ENCODE results near the gene UFD1. TPM values are rescaled to one million over a fixed set of nuclear protein-coding genes. Genes with fewer than 3 reads are reported as not detected.
A peak's percentile ranks its signal among the peaks of the same experiment; 100 is the strongest.

UFD1 gene
- total and polyA plus RNA-seq, 4 experiments from 2014 or later = 42.0 to 126 (median 65.0) TPM

- Mint-ChIP-seq H3K4me3 (peak overlapping the region in 3 of 8 donors; percentile 7 to 50 (median 20)), H3K27ac (no peak overlapping the region), H3K9me3 (no peaks in the 10 kb centered on the region), H3K36me3 (peaks cover 30 to 51% of the 10 kb centered on the region in 2 donors), H3K27me3 (no peaks in the 10 kb centered on the region), H3K4me1 (peaks cover 21 to 46% (median 35%) of the 10 kb centered on the region in 4 donors)
- intact Hi-C loops (cut with micrococcal nuclease) = no loop called here
- ChIA-PET CTCF (ENCODE audit: partially characterized antibody) (interaction anchor here (1.9 kb wide), 1 partner anchor 331 kb away, joined by 10 read pairs; the partner anchor contains the start of gene ESS2), POLR2A (ENCODE audit: partially characterized antibody) (interaction anchor here (3.9 kb wide), 1 partner anchor 29 kb away, joined by 33 read pairs; the partner anchor contains the start of gene C22orf39)
- peaks cover 28% of the 10 kb centered on the region for H3K36me3 ChIP-seq (ENCODE audit: insufficient read depth, low read length)
- no peaks in the 10 kb centered on the region for H3K27me3 ChIP-seq (ENCODE audit: insufficient read depth, low read length)
- H3K4me1 ChIP-seq (ENCODE audit: insufficient read depth, low read length) = peaks cover 18% of the 10 kb centered on the region
- DNase-seq = no peak
- no peaks in the 10 kb centered on the region for H3K9me3 ChIP-seq (ENCODE audit: control insufficient read depth in 1 of 2, low read length in 2 of 2)
- H3K27ac ChIP-seq (ENCODE audit: low read depth, low read length) = no peak overlapping the region
- H3K4me3 ChIP-seq (ENCODE audit: low read length in 2 of 2) = no peak overlapping the region
Measured at GRCh38 chr22:19476023-19476422, 3.0 kb downstream of the UFD1 start.

DNA sequence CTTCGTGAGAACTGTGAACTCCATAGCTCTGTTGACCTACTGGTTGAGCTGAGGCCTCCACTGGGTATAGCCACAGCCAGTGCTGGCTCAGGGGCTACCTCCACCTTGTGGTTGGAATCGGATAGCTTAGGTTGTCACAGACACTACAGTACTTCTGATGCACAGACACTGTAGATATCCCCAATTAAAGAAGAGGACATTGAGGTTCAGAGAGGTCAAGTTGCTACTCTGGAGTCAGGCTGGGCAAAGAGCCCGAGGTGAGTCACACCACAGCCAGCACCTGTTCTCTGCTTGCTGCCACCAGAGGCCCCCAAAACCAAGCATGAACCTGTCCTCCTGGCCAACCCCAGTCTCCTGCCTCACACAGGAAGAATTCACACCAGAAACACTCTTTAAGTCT is 5.4 kb downstream of the UFD1 start:
- H3K9me3 ChIP-seq (ENCODE audit: control insufficient read depth in 1 of 2, low read length in 2 of 2) = no peaks in the 10 kb centered on the region
- intact Hi-C loops (cut with micrococcal nuclease) = no loop called here
- H3K9me3 Mint-ChIP-seq = no peaks in the 10 kb centered on the region
- peaks cover 46 to 64% of the 10 kb centered on the region in 2 donors for H3K36me3 Mint-ChIP-seq
- H3K27me3 ChIP-seq (ENCODE audit: insufficient read depth, low read length) = no peaks in the 10 kb centered on the region
- no peak for DNase-seq
- no peak overlapping the region for H3K4me3 ChIP-seq (ENCODE audit: low read length in 2 of 2)
- no peak overlapping the region for H3K27ac ChIP-seq (ENCODE audit: low read depth, low read length)
- H3K27me3 Mint-ChIP-seq = no peaks in the 10 kb centered on the region
- ChIA-PET POLR2A (ENCODE audit: partially characterized antibody) (interaction anchor here (1.8 kb wide), 1 partner anchor 25 kb away, joined by 6 read pairs; the partner anchor contains the start of gene C22orf39), CTCF (ENCODE audit: partially characterized antibody) (interaction anchor here (1.1 kb wide), 1 partner anchor 11 kb away, joined by 3 read pairs; no protein-coding TSS in a partner anchor)
- no peak overlapping the region for H3K27ac Mint-ChIP-seq
- peaks cover 49% of the 10 kb centered on the region for H3K36me3 ChIP-seq (ENCODE audit: insufficient read depth, low read length)
- no peak overlapping the region for H3K4me3 Mint-ChIP-seq
- H3K4me1 ChIP-seq (ENCODE audit: insufficient read depth, low read length) = peaks cover 13% of the 10 kb centered on the region
- H3K4me1 Mint-ChIP-seq = peaks cover 16 to 29% (median 27%) of the 10 kb centered on the region in 4 donors

DNA sequence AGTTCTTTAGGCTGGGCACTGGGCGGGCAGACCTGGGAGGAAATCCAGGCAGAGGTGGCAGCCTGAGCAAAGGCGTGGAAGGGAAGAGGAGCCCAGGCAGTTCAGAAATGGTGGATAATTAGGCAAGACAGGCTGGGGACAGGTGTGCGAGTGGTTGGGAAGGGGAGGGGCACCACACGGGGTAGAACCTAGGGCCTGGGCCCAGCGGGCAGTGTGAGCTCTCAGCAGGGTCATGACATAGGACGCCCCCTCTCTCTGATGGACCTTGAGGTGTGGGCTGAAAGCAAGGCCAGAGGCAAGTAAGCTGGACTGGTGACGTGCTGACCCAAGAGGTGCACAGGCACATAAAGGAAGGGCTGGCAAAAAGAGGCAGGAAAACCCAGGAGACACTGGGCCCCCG is 6.8 kb downstream of the UFD1 start:
- intact Hi-C loops (cut with micrococcal nuclease) = no loop called here

DNA sequence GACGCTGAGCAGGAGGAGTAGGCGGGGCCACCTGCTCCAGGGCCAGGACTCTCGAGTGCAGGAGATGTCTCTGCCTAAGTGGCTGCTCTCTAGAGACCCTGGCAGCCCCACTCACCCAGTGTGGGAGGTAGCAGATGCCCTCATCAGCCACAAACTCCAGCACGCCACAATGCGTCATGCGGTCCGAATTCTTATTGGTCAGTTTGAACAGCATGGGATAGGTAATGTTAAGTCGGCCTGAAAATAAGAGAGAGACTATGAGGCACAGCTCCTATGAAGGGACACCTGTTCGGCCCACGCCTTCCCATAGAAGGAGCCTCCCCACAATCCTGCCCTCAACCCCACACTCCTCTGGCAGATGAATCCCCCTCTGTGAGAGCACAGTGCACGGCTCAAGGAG is 7.4 kb downstream of the UFD1 start:
- ChIA-PET CTCF (ENCODE audit: partially characterized antibody) (interaction anchor here (1.2 kb wide), 1 partner anchor 158 kb away, joined by 3 read pairs; no protein-coding TSS in a partner anchor), POLR2A (ENCODE audit: partially characterized antibody) (no interaction called here)
- peaks cover 62 to 71% of the 10 kb centered on the region in 2 donors for H3K36me3 Mint-ChIP-seq
- peaks cover 67% of the 10 kb centered on the region for H3K36me3 ChIP-seq (ENCODE audit: insufficient read depth, low read length)
- no peak overlapping the region for H3K4me3 ChIP-seq (ENCODE audit: low read length in 2 of 2)
- H3K9me3 ChIP-seq (ENCODE audit: control insufficient read depth in 1 of 2, low read length in 2 of 2) = no peaks in the 10 kb centered on the region
- DNase-seq = no peak
- no peaks in the 10 kb centered on the region for H3K9me3 Mint-ChIP-seq
- no peak overlapping the region for H3K4me3 Mint-ChIP-seq
- H3K4me1 ChIP-seq (ENCODE audit: insufficient read depth, low read length) = no peaks in the 10 kb centered on the region
- intact Hi-C loops (cut with micrococcal nuclease) = no loop called here
- no peak overlapping the region for H3K27ac ChIP-seq (ENCODE audit: low read depth, low read length)
- H3K27me3 ChIP-seq (ENCODE audit: insufficient read depth, low read length) = no peaks in the 10 kb centered on the region
- H3K4me1 Mint-ChIP-seq = peaks cover 2 to 14% (median 13%) of the 10 kb centered on the region in 4 donors
- H3K27ac Mint-ChIP-seq = no peak overlapping the region
- no peaks in the 10 kb centered on the region for H3K27me3 Mint-ChIP-seq

More for the DNA sequence above, 6.8 kb downstream of the UFD1 start:
- Mint-ChIP-seq H3K4me3 (no peak overlapping the region), H3K4me1 (peaks cover 6 to 17% (median 16%) of the 10 kb centered on the region in 4 donors), H3K27ac (peak overlapping the region in 1 of 7 donors; percentile 56), H3K36me3 (peaks cover 58 to 69% of the 10 kb centered on the region in 2 donors), H3K27me3 (no peaks in the 10 kb centered on the region), H3K9me3 (no peaks in the 10 kb centered on the region)
- POLR2A ChIA-PET (ENCODE audit: partially characterized antibody) = interaction anchor here (1.8 kb wide), 1 partner anchor 24 kb away, joined by 6 read pairs; the partner anchor contains the start of gene C22orf39
- CTCF ChIA-PET (ENCODE audit: partially characterized antibody) = interaction anchor here (1.2 kb wide), 1 partner anchor 158 kb away, joined by 3 read pairs; no protein-coding TSS in a partner anchor
- Histone ChIP-seq H3K36me3 (ENCODE audit: insufficient read depth, low read length) (peaks cover 61% of the 10 kb centered on the region), H3K9me3 (ENCODE audit: control insufficient read depth in 1 of 2, low read length in 2 of 2) (no peaks in the 10 kb centered on the region), H3K4me1 (ENCODE audit: insufficient read depth, low read length) (peaks cover 3% of the 10 kb centered on the region), H3K27ac (ENCODE audit: low read depth, low read length) (no peak overlapping the region), H3K4me3 (ENCODE audit: low read length in 2 of 2) (no peak overlapping the region), H3K27me3 (ENCODE audit: insufficient read depth, low read length) (no peaks in the 10 kb centered on the region)
- no peak for DNase-seq

DNA sequence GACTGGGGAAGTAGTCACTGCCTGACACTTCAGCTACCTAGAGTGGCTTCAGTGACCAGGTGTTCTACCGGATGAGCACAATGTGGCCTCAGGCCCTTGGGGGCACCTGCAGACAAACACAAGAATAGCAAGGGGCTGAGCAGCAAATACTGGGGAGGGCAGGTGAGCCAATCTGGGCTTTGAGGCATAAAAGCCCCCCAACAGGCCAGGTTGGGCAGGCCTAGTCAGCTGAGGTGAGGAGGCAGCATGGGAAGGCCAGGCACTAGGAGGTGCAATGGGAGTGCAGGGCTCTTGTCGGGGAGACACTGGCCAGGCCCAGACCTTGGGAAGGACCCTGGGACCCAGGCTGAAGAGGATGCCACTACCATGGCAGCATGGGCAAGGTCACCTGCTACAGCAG is 9.0 kb downstream of the UFD1 start:
- H3K36me3 Mint-ChIP-seq = peaks cover 63 to 83% of the 10 kb centered on the region in 2 donors
- no peak overlapping the region for H3K4me3 Mint-ChIP-seq
- no peak overlapping the region for H3K4me3 ChIP-seq (ENCODE audit: low read length in 2 of 2)
- no peaks in the 10 kb centered on the region for H3K27me3 ChIP-seq (ENCODE audit: insufficient read depth, low read length)
- H3K27ac ChIP-seq (ENCODE audit: low read depth, low read length) = no peak overlapping the region
- H3K27me3 Mint-ChIP-seq = no peaks in the 10 kb centered on the region
- peak overlapping the region in 1 of 7 donors; percentile 35 for H3K27ac Mint-ChIP-seq
- no peaks in the 10 kb centered on the region for H3K9me3 Mint-ChIP-seq
- POLR2A ChIA-PET (ENCODE audit: partially characterized antibody) = interaction anchor here (0.8 kb wide), 1 partner anchor 23 kb away, joined by 3 read pairs; no protein-coding TSS in a partner anchor
- no peaks in the 10 kb centered on the region for H3K4me1 ChIP-seq (ENCODE audit: insufficient read depth, low read length)
- CTCF ChIA-PET (ENCODE audit: partially characterized antibody) = interaction anchor here (0.6 kb wide), 1 partner anchor 158 kb away, joined by 3 read pairs; no protein-coding TSS in a partner anchor
- peaks cover 81% of the 10 kb centered on the region for H3K36me3 ChIP-seq (ENCODE audit: insufficient read depth, low read length)
- peaks cover 0 to 6% (median 5%) of the 10 kb centered on the region in 4 donors for H3K4me1 Mint-ChIP-seq
- no peak for DNase-seq
- intact Hi-C loops (cut with micrococcal nuclease) = no loop called here
- H3K9me3 ChIP-seq (ENCODE audit: control insufficient read depth in 1 of 2, low read length in 2 of 2) = no peaks in the 10 kb centered on the region

- Histone ChIP-seq H3K36me3 (ENCODE audit: insufficient read depth, low read length) (peaks cover 87% of the 10 kb centered on the region), H3K4me3 (ENCODE audit: low read length in 2 of 2) (no peak overlapping the region), H3K4me1 (ENCODE audit: insufficient read depth, low read length) (peaks cover 5% of the 10 kb centered on the region), H3K9me3 (ENCODE audit: control insufficient read depth in 1 of 2, low read length in 2 of 2) (no peaks in the 10 kb centered on the region), H3K27me3 (ENCODE audit: insufficient read depth, low read length) (no peaks in the 10 kb centered on the region), H3K27ac (ENCODE audit: low read depth, low read length) (no peak overlapping the region)
- Mint-ChIP-seq H3K9me3 (no peaks in the 10 kb centered on the region), H3K36me3 (peaks cover 66 to 88% of the 10 kb centered on the region in 2 donors), H3K27me3 (no peaks in the 10 kb centered on the region), H3K4me1 (peaks cover 0 to 11% (median 6%) of the 10 kb centered on the region in 4 donors), H3K4me3 (peak overlapping the region in 1 of 8 donors; percentile 60), H3K27ac (peak overlapping the region in 1 of 7 donors; percentile 35)
- intact Hi-C loops (cut with micrococcal nuclease) = no loop called here
- no peak for DNase-seq
- ChIA-PET CTCF (ENCODE audit: partially characterized antibody) (interaction anchor here (0.6 to 1.1 kb wide), 2 partner anchors 11 to 157 kb away, joined by 3 read pairs; no protein-coding TSS in a partner anchor), POLR2A (ENCODE audit: partially characterized antibody) (interaction anchor here (0.8 kb wide), 1 partner anchor 22 kb away, joined by 3 read pairs; no protein-coding TSS in a partner anchor)
Measured at GRCh38 chr22:19469421-19469820, 9.6 kb downstream of the UFD1 start.

- no peaks in the 10 kb centered on the region for H3K27me3 ChIP-seq (ENCODE audit: insufficient read depth, low read length)
- Mint-ChIP-seq H3K36me3 (peaks cover 57 to 88% of the 10 kb centered on the region in 2 donors), H3K27me3 (no peaks in the 10 kb centered on the region), H3K4me3 (no peak overlapping the region), H3K27ac (no peak overlapping the region), H3K9me3 (no peaks in the 10 kb centered on the region), H3K4me1 (peaks cover 0 to 13% (median 4%) of the 10 kb centered on the region in 4 donors)
- H3K4me3 ChIP-seq (ENCODE audit: low read length in 2 of 2) = no peak overlapping the region
- POLR2A ChIA-PET (ENCODE audit: partially characterized antibody) = no interaction called here
- H3K27ac ChIP-seq (ENCODE audit: low read depth, low read length) = no peak overlapping the region
- CTCF ChIA-PET (ENCODE audit: partially characterized antibody) = interaction anchor here (1.5 kb wide), 1 partner anchor 14 kb away, joined by 3 read pairs; no protein-coding TSS in a partner anchor
- peaks cover 11% of the 10 kb centered on the region for H3K4me1 ChIP-seq (ENCODE audit: insufficient read depth, low read length)
- no peaks in the 10 kb centered on the region for H3K9me3 ChIP-seq (ENCODE audit: control insufficient read depth in 1 of 2, low read length in 2 of 2)
- peaks cover 88% of the 10 kb centered on the region for H3K36me3 ChIP-seq (ENCODE audit: insufficient read depth, low read length)
- DNase-seq = no peak
- intact Hi-C loops (cut with micrococcal nuclease) = no loop called here
Measured at GRCh38 chr22:19467912-19468311, 11.1 kb downstream of the UFD1 start.

Data from CD4-positive, alpha-beta memory T cell (primary cell).